GM12878 (cell line): ENCODE data around the gene FRK. TPM values are rescaled to one million over a fixed set of nuclear protein-coding genes. Genes with fewer than 3 reads are reported as not detected.
A peak's percentile ranks its signal among the peaks of the same experiment; 100 is the strongest.

Experiments
- CBFB ChIP-seq: IDR thresholded peaks from 2 replicates; pipeline ENCODE4 v1.6.1; 2016; ENCODE audit warnings: antibody characterized with exemption, low read depth
- DPF2 ChIP-seq: fragments of 450-650 bp; IDR thresholded peaks from 2 replicates; pipeline ENCODE4 v1.6.1; 2017; ENCODE audit warnings: mild to moderate bottlenecking
- HCFC1 ChIP-seq: fragments of 150-350 bp; IDR thresholded peaks from 2 replicates; pipeline ENCODE4 v1.6.1; 2014; ENCODE audit warnings: low read length
- HDGF ChIP-seq: fragments of 450-650 bp; IDR thresholded peaks from 2 replicates; pipeline ENCODE4 v1.6.1; 2016; ENCODE audit warnings: antibody characterized with exemption
- IKZF1 ChIP-seq: fragments of 450-650 bp; conservative IDR thresholded peaks from 2 replicates; pipeline ENCODE4 v1.6.1; 2017; ENCODE audit warnings: antibody characterized with exemption, mild to moderate bottlenecking
- KLF5 ChIP-seq: fragments of 450-650 bp; IDR thresholded peaks from 2 replicates; pipeline ENCODE4 v1.6.1; 2014; ENCODE audit warnings: mild to moderate bottlenecking; ENCODE audit not compliant: partially characterized antibody
- MYB ChIP-seq: fragments of 150-350 bp; IDR thresholded peaks from 2 replicates; pipeline ENCODE4 v1.6.1; 2014; ENCODE audit warnings: mild to moderate bottlenecking, low read depth, low read length, borderline replicate concordance
- MYC ChIP-seq: IDR thresholded peaks from 2 replicates; pipeline ENCODE4 v1.6.1; 2011; ENCODE audit warnings: mild to moderate bottlenecking, low read length, moderate library complexity, inconsistent platforms; ENCODE audit not compliant: insufficient read depth, insufficient replicate concordance, insufficient read length, severe bottlenecking
- NBN ChIP-seq: fragments of 450-650 bp; IDR thresholded peaks from 2 replicates; pipeline ENCODE4 v1.6.1; 2016
- PAX5 ChIP-seq: IDR thresholded peaks from 2 replicates; pipeline ENCODE4 v1.6.1; 2011; ENCODE audit warnings: low read depth, low read length, borderline replicate concordance
- POLR2AphosphoS5 ChIP-seq: IDR thresholded peaks from 2 replicates; pipeline ENCODE4 v1.6.1; 2011; ENCODE audit warnings: mild to moderate bottlenecking, low read length, inconsistent platforms
- SIX5 ChIP-seq: IDR thresholded peaks from 2 replicates; pipeline ENCODE4 v1.6.1; 2011; ENCODE audit warnings: mild to moderate bottlenecking, low read depth, low read length, moderate library complexity; ENCODE audit not compliant: severe bottlenecking
- SREBF1 ChIP-seq: IDR thresholded peaks from 2 replicates; pipeline ENCODE4 v1.6.1; 2012; ENCODE audit warnings: mild to moderate bottlenecking, low read length
- SREBF2 ChIP-seq: IDR thresholded peaks from 2 replicates; pipeline ENCODE4 v1.6.1; 2012; ENCODE audit warnings: mild to moderate bottlenecking, low read length
- ZNF217 ChIP-seq: fragments of 450-650 bp; IDR thresholded peaks from 2 replicates; pipeline ENCODE4 v1.6.1; 2017; ENCODE audit warnings: antibody characterized with exemption, mild to moderate bottlenecking
- ZNF274 ChIP-seq: IDR thresholded peaks from one replicate; pipeline ENCODE4 v1.8.0; 2011; ENCODE audit not compliant: insufficient read length, insufficient read depth
- polyA plus RNA-seq, 11 experiments: library from polyadenylated mRNA; depleted of rRNA in 4 of 11; unstranded in 6 of 11; stranded (reverse) in 5 of 11; fragments of >200 nt; fragmentation: Nextera tagmentation in 4 of 11; fragmentation: Illumina TruSeq in 1 of 11; extraction: Ambion mirVana in 4 of 11; extraction: Trizol in 1 of 11; gene quantifications; 1 replicate in 1 of 11; 2 replicates in 10 of 11; pipeline versions ENCODE4 v1.2.1 to v1.2.3, GENCODE V29; 2011 to 2016; ENCODE audit warnings: inconsistent platforms in 2 of 11, missing spikeins in 2 of 11, low read depth in 1 of 11
- total RNA-seq, 4 experiments: library from RNA; depleted of rRNA in 3 of 4; stranded (reverse); fragments of >200 nt in 3 of 4; fragmentation: Illumina TruSeq in 1 of 4; extraction: Trizol in 1 of 4; gene quantifications; 2 replicates each; pipeline versions ENCODE4 v1.2.1 to v1.2.3, GENCODE V29; 2013 to 2021
- TF ChIP-seq, protein P1 (sequence below): fragments of 450-650 bp; formaldehyde crosslinking; IDR thresholded peaks from 2 replicates; pipeline ENCODE4 v1.5.0; 2022; ENCODE audit warnings: mild to moderate bottlenecking, missing genetic modification characterization
- TF ChIP-seq, protein P2 (sequence below): IDR thresholded peaks from 2 replicates; pipeline ENCODE4 v1.6.1; 2011; ENCODE audit warnings: borderline replicate concordance, low read depth, mild to moderate bottlenecking, moderate library complexity, mixed read lengths, low read length; ENCODE audit not compliant: insufficient read depth; ENCODE audit errors: extremely low read length
- TF ChIP-seq, protein P3 (sequence below): fragments of 450-650 bp; conservative IDR thresholded peaks from 2 replicates; pipeline ENCODE4 v1.6.1; 2017; ENCODE audit warnings: mild to moderate bottlenecking, moderate library complexity
- TF ChIP-seq, protein P4 (sequence below): IDR thresholded peaks from 2 replicates; pipeline ENCODE4 v1.6.1; 2012; ENCODE audit warnings: low read length, inconsistent platforms

Gene FRK
- total and polyA plus RNA-seq, 10 of the 15 experiments (the other 5 are each of a cell fraction or from before 2014, with no cell fraction given): 0.29 to 2.4 (median 1.2) TPM

DNA sequence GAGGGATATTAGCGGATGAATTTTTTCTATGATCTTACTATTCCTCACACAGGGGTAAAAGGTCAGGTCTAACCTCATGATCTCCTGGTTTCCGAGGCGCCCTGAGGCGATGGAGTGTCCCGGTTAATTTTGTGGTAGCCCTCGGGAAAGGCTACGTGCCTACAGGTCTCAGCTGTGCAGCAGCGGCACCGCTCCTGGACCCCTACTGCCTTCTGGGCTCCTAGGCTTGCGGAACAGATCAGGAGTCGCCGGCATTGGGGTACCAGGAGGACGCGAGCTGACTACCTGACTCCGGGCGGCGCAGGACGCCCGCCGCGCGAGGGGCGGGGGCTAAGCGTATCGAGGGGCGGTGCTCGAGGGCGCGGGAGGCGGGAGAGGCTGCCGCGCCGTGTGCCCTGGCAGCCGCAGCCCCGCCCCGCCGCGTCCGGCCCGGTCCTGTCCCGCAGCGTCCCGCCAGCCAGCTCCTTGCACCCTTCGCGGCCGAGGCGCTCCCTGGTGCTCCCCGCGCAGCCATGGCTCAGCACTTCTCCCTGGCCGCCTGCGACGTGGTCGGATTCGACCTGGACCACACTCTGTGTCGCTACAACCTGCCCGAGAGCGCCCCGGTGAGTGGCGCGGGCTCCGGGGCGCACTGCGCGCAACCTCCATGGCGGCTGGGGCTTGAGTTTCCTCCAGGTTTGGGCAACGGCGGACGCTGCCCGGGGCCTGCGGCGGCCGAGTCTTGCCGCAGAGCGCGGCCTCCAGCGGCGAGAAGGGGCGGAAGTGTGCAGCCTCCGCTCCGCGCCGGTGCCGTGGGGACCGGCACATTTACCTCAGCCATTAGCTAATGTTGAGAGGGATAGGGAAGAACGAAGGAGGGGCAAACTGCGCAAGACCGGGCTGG lies 40.0 kb upstream of the FRK start, which contains the start of gene NT5DC1 (continued):
- no peak for TF ChIP-seq MYC
- peak; percentile 31; the same call in 1 of the 2 replicates for TF ChIP-seq HDGF
- no peak for TF ChIP-seq PAX5
- no peak for TF ChIP-seq SIX5
- no peak for TF ChIP-seq MYB
- TF ChIP-seq POLR2AphosphoS5: peak; percentile 92
- TF ChIP-seq ZNF274: no peak
- TF ChIP-seq, protein P1, sequence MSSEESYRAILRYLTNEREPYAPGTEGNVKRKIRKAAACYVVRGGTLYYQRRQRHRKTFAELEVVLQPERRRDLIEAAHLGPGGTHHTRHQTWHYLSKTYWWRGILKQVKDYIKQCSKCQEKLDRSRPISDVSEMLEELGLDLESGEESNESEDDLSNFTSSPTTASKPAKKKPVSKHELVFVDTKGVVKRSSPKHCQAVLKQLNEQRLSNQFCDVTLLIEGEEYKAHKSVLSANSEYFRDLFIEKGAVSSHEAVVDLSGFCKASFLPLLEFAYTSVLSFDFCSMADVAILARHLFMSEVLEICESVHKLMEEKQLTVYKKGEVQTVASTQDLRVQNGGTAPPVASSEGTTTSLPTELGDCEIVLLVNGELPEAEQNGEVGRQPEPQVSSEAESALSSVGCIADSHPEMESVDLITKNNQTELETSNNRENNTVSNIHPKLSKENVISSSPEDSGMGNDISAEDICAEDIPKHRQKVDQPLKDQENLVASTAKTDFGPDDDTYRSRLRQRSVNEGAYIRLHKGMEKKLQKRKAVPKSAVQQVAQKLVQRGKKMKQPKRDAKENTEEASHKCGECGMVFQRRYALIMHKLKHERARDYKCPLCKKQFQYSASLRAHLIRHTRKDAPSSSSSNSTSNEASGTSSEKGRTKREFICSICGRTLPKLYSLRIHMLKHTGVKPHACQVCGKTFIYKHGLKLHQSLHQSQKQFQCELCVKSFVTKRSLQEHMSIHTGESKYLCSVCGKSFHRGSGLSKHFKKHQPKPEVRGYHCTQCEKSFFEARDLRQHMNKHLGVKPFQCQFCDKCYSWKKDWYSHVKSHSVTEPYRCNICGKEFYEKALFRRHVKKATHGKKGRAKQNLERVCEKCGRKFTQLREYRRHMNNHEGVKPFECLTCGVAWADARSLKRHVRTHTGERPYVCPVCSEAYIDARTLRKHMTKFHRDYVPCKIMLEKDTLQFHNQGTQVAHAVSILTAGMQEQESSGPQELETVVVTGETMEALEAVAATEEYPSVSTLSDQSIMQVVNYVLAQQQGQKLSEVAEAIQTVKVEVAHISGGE (CRISPR knock-in tag): no peak
- no peak for TF ChIP-seq SREBF1
- peak; percentile 62 for TF ChIP-seq KLF5
- peak; percentile 91 for TF ChIP-seq IKZF1
- TF ChIP-seq, protein P2, sequence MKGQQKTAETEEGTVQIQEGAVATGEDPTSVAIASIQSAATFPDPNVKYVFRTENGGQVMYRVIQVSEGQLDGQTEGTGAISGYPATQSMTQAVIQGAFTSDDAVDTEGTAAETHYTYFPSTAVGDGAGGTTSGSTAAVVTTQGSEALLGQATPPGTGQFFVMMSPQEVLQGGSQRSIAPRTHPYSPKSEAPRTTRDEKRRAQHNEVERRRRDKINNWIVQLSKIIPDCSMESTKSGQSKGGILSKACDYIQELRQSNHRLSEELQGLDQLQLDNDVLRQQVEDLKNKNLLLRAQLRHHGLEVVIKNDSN: no peak
- TF ChIP-seq, protein P3, sequence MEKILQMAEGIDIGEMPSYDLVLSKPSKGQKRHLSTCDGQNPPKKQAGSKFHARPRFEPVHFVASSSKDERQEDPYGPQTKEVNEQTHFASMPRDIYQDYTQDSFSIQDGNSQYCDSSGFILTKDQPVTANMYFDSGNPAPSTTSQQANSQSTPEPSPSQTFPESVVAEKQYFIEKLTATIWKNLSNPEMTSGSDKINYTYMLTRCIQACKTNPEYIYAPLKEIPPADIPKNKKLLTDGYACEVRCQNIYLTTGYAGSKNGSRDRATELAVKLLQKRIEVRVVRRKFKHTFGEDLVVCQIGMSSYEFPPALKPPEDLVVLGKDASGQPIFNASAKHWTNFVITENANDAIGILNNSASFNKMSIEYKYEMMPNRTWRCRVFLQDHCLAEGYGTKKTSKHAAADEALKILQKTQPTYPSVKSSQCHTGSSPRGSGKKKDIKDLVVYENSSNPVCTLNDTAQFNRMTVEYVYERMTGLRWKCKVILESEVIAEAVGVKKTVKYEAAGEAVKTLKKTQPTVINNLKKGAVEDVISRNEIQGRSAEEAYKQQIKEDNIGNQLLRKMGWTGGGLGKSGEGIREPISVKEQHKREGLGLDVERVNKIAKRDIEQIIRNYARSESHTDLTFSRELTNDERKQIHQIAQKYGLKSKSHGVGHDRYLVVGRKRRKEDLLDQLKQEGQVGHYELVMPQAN: peak; percentile 45
- TF ChIP-seq NBN: 0 out of 2 replicates have a peak, but pooled peaks have one; percentile 38
- TF ChIP-seq, protein P4, sequence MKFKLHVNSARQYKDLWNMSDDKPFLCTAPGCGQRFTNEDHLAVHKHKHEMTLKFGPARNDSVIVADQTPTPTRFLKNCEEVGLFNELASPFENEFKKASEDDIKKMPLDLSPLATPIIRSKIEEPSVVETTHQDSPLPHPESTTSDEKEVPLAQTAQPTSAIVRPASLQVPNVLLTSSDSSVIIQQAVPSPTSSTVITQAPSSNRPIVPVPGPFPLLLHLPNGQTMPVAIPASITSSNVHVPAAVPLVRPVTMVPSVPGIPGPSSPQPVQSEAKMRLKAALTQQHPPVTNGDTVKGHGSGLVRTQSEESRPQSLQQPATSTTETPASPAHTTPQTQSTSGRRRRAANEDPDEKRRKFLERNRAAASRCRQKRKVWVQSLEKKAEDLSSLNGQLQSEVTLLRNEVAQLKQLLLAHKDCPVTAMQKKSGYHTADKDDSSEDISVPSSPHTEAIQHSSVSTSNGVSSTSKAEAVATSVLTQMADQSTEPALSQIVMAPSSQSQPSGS: no peak
- TF ChIP-seq ZNF217: 0 out of 2 replicates have a peak, but pooled peaks have one; percentile 54
- no peak for TF ChIP-seq CBFB
- no peak for TF ChIP-seq SREBF2
- peak; percentile 95 for TF ChIP-seq DPF2
- TF ChIP-seq HCFC1: 0 out of 2 replicates have a peak, but pooled peaks have one; percentile 22
